A549 (cell line): ENCODE data around the gene TMEM163. TPM values are rescaled to one million over a fixed set of nuclear protein-coding genes. Genes with fewer than 3 reads are reported as not detected.
"Not testable (repeated sequence)": the region's sequence is repeated elsewhere in the genome, so short reads cannot be mapped to it uniquely, and the experiment has no call there.

Source experiments
- ATAC-seq, 2 experiments: fragments of 200-7000 bp in 1 of 2; fragments of >200 bp in 1 of 2; cut with Nextera tagmentation in 1 of 2; cut with Tn5 transposase in 1 of 2; 3 replicates each; pipeline versions ENCODE4 v1.8.0 to v1.9.1; 2018 to 2020; ENCODE audit warnings: mild to moderate bottlenecking in 1 of 2, moderate library complexity in 1 of 2
- CTCF ChIA-PET: fragments of 300-600 bp; sonication (Branson Sonifier 250); formaldehyde crosslinking; extraction: SDS; loops from one replicate; lab custom pipeline; 2021; ENCODE audit warnings: antibody characterized with exemption, inconsistent platforms; lab: Yijun Ruan, JAX
- POLR2A ChIA-PET: fragments of 350-600 bp; formaldehyde crosslinking; extraction: SDS; loops from one replicate; lab custom pipeline; 2021; ENCODE audit warnings: antibody characterized with exemption, inconsistent platforms; lab: Yijun Ruan, JAX
- DNase-seq, 2 experiments: peaks; one replicate each; pipeline versions ENCODE4 v3.0.0 to v3.0.0-alpha.2; 2011 to 2016; ENCODE audit warnings: low read depth in 1 of 2, low spot score in 1 of 2
- FAIRE-seq: peaks from 2 replicates; lab custom pipeline; 2011; peaks lifted over from hg19 to GRCh38; lab: Jason Lieb, UNC
- H3K27ac ChIP-seq, 2 experiments: fragments of >200 bp; sonication (Bioruptor Twin); formaldehyde crosslinking; 3 replicates each; pipeline ENCODE4 v1.5.1; 2016 to 2017
- H3K4me1 ChIP-seq: fragments of >200 bp; sonication (Bioruptor Twin); formaldehyde crosslinking; 3 replicates; pipeline ENCODE4 v1.6.1; 2016
- H3K4me2 ChIP-seq: fragments of >200 bp; sonication (Bioruptor Twin); formaldehyde crosslinking; 3 replicates; pipeline ENCODE4 v1.6.1; 2016
- H3K4me3 ChIP-seq: fragments of >200 bp; sonication (Bioruptor Twin); formaldehyde crosslinking; 3 replicates; pipeline ENCODE4 v1.5.1; 2016
- H3K9me3 ChIP-seq: fragments of >200 bp; sonication (Bioruptor Twin); formaldehyde crosslinking; 3 replicates; pipeline ENCODE4 v1.6.1; 2016
- ATOH8 ChIP-seq: fragments of 250-450 bp; sonication (Bioruptor Pico); IDR thresholded peaks from 2 replicates; pipeline ENCODE4 v1.5.0; 2020; ENCODE audit warnings: low read depth, mild to moderate bottlenecking, moderate library complexity
- BCL3 ChIP-seq: fragments of >200 bp; sonication (Bioruptor Twin); formaldehyde crosslinking; IDR thresholded peaks from 3 replicates; pipeline ENCODE4 v1.6.1; 2016
- BHLHE40 ChIP-seq: IDR thresholded peaks from 2 replicates; pipeline ENCODE4 v1.6.1; 2012; ENCODE audit warnings: low read depth, low read length, inconsistent platforms
- CTCF ChIP-seq: fragments of >200 bp; sonication (Bioruptor Twin); formaldehyde crosslinking; IDR thresholded peaks from 3 replicates; pipeline ENCODE4 v1.5.1; 2016
- E2F6 ChIP-seq: IDR thresholded peaks from 2 replicates; pipeline ENCODE4 v1.6.1; 2012; ENCODE audit warnings: low read depth, borderline replicate concordance
- HOXA7 ChIP-seq: fragments of 250-450 bp; sonication (Bioruptor Pico); IDR thresholded peaks from 2 replicates; pipeline ENCODE4 v1.5.0; 2020; ENCODE audit warnings: mild to moderate bottlenecking, moderate library complexity
- HOXB5 ChIP-seq: fragments of 250-450 bp; sonication (Bioruptor Pico); IDR thresholded peaks from 2 replicates; pipeline ENCODE4 v1.5.0; 2020; ENCODE audit warnings: mild to moderate bottlenecking, moderate library complexity
- JUN ChIP-seq, 2 experiments: fragments of >200 bp; sonication (Bioruptor Twin); formaldehyde crosslinking; IDR thresholded peaks; 2 replicates in 1 of 2; 3 replicates in 1 of 2; pipeline ENCODE4 v1.6.1; 2016 to 2017
- MAZ ChIP-seq: fragments of 150-350 bp; IDR thresholded peaks from 2 replicates; pipeline ENCODE4 v1.6.1; 2014; ENCODE audit warnings: antibody characterized with exemption, low read depth, low read length, borderline replicate concordance
- NR3C1 ChIP-seq: fragments of >200 bp; sonication (Bioruptor Twin); formaldehyde crosslinking; IDR thresholded peaks from 3 replicates; pipeline ENCODE4 v1.6.1; 2017
- POLR2A ChIP-seq: IDR thresholded peaks from 2 replicates; pipeline ENCODE4 v1.6.1; 2012; ENCODE audit warnings: mild to moderate bottlenecking, low read length
- RAD21 ChIP-seq, 2 experiments: fragments of >200 bp in 1 of 2; sonication (Bioruptor Twin) in 1 of 2; formaldehyde crosslinking in 1 of 2; IDR thresholded peaks in 1 of 2; conservative IDR thresholded peaks in 1 of 2; 2 replicates in 1 of 2; 3 replicates in 1 of 2; pipeline ENCODE4 v1.6.1; 2012 to 2018; ENCODE audit warnings: inconsistent platforms in 1 of 2
- RCOR1 ChIP-seq: fragments of 150-350 bp; IDR thresholded peaks from 2 replicates; pipeline ENCODE4 v1.6.1; 2014; ENCODE audit warnings: antibody characterized with exemption, low read length, low read depth
- RFX5 ChIP-seq: fragments of 450-650 bp; IDR thresholded peaks from 2 replicates; pipeline ENCODE4 v1.7.1; 2014; ENCODE audit warnings: antibody characterized with exemption, mild to moderate bottlenecking, moderate library complexity
- TP53 ChIP-seq: fragments of 250-450 bp; sonication (Bioruptor Pico); IDR thresholded peaks from 2 replicates; pipeline ENCODE4 v1.5.0; 2021; ENCODE audit warnings: mild to moderate bottlenecking, moderate library complexity
- ZFP36 ChIP-seq: fragments of 450-650 bp; IDR thresholded peaks from 2 replicates; pipeline ENCODE4 v1.6.1; 2014; ENCODE audit warnings: borderline replicate concordance; ENCODE audit not compliant: partially characterized antibody
- ZNF302 ChIP-seq: fragments of 250-450 bp; sonication (Bioruptor Pico); IDR thresholded peaks from 2 replicates; pipeline ENCODE4 v1.9.0; 2021; ENCODE audit warnings: inconsistent platforms, mild to moderate bottlenecking, moderate library complexity
- WGBS: methylation state at CpG from one replicate; pipeline ENCODE4 v1.1.6; 2017; ENCODE audit errors: missing lambda C conversion rate; 5-methylcytosine and 5-hydroxymethylcytosine counted together
- polyA plus RNA-seq, 4 experiments: library from polyadenylated mRNA; depleted of rRNA in 3 of 4; stranded (reverse); fragments of >200 nt; fragmentation: RNase III in 1 of 4; extraction: RNeasy Plus Mini Kit Qiagen cat#74134 plus additional on column Dnase treatment in 1 of 4; gene quantifications; 2 replicates in 3 of 4; 3 replicates in 1 of 4; pipeline ENCODE4 v1.2.3, GENCODE V29; 2011 to 2017

The TMEM163 gene
- polyA plus RNA-seq, 2 of the 4 experiments (the other 2 are of a cell fraction) = not detected

GRCh38 chr2:134479696-134480330 is 239.0 kb downstream of the TMEM163 start:
- H3K27ac ChIP-seq = no peak overlapping the region
- ChIA-PET CTCF (interaction anchor here (1.8 kb wide), 1 partner anchor 19 kb away, joined by 6 read pairs; no protein-coding TSS in a partner anchor), POLR2A (no interaction called here)
- no peak for FAIRE-seq
- no peaks in the 10 kb centered on the region for H3K4me1 ChIP-seq
- no peak overlapping the region for H3K4me2 ChIP-seq
- no peak for TF ChIP-seq TP53
- ATAC-seq = no peak
- no peak for DNase-seq
- no peak overlapping the region for H3K4me3 ChIP-seq
- H3K9me3 ChIP-seq = no peaks in the 10 kb centered on the region
- WGBS = 48% methylated on average over 4 of the region's 4 CpGs

GRCh38 chr2:134476982-134477381 is 241.8 kb downstream of the TMEM163 start:
- H3K27ac ChIP-seq, CTCF ChIA-PET, POLR2A ChIA-PET, H3K9me3 ChIP-seq, ATAC-seq, FAIRE-seq, H3K4me1 ChIP-seq, DNase-seq, H3K4me2 ChIP-seq, H3K4me3 ChIP-seq: not testable (repeated sequence)
- 31% methylated on average over 8 of the region's 8 CpGs for WGBS

- Histone ChIP-seq H3K4me1 (no peaks in the 10 kb centered on the region), H3K4me2 (no peak overlapping the region), H3K27ac (no peak overlapping the region), H3K4me3 (no peak overlapping the region), H3K9me3 (no peaks in the 10 kb centered on the region)
- ATAC-seq = no peak
- TF ChIP-seq BHLHE40 = no peak
- TF ChIP-seq RAD21 (conservative IDR thresholded peaks at IDR 0.05 in 1 of 2, IDR thresholded peaks at IDR 0.05 in 1 of 2) = no peak
- TF ChIP-seq ZFP36 = no peak
- no peak for TF ChIP-seq TP53
- TF ChIP-seq HOXB5 (CRISPR knock-in tag) = no peak
- no peak for TF ChIP-seq BCL3
- CTCF ChIA-PET = interaction anchor here (0.6 to 2.4 kb wide), 4 partner anchors 10 to 428 kb away, joined by 3 to 10 read pairs (median 3); no protein-coding TSS in a partner anchor
- 91% methylated on average over 6 of the region's 8 CpGs for WGBS
- no peak for DNase-seq
- no peak for FAIRE-seq
- POLR2A ChIA-PET = no interaction called here
Observed at GRCh38 chr2:134470561-134471168, 248.1 kb downstream of the TMEM163 start.

GRCh38 chr2:134469516-134470115 is 249.2 kb downstream of the TMEM163 start:
- ATAC-seq = no peak
- FAIRE-seq = no peak
- no peaks in the 10 kb centered on the region for H3K4me1 ChIP-seq
- H3K4me3 ChIP-seq = no peak overlapping the region
- CTCF ChIA-PET = interaction anchor here (0.8 to 2.4 kb wide), 4 partner anchors 9 to 429 kb away, joined by 3 to 10 read pairs (median 3); no protein-coding TSS in a partner anchor
- H3K4me2 ChIP-seq = no peak overlapping the region
- TF ChIP-seq ATOH8 (no peak), BHLHE40 (no peak), ZFP36 (no peak), NR3C1 (no peak), RFX5 (no peak), POLR2A (no peak), RCOR1 (no peak), E2F6 (no peak), CTCF (no peak), MAZ (no peak), JUN (IDR thresholded peaks at IDR 0.05) (no peak), HOXA7 (CRISPR knock-in tag) (no peak), ZNF302 (CRISPR knock-in tag) (no peak)
- TF ChIP-seq, all 56 proteins: peak for 0
- no peak for DNase-seq
- Histone ChIP-seq H3K27ac (no peak overlapping the region), H3K9me3 (no peaks in the 10 kb centered on the region)
- WGBS = 83% methylated on average over 16 of the region's 25 CpGs
- POLR2A ChIA-PET = no interaction called here
